Pulmonary artery endothelial cell (primary cell): ENCODE data around the gene OTX1. TPM values are rescaled to one million over a fixed set of nuclear protein-coding genes. Genes with fewer than 3 reads are reported as not detected.

Experiments used
- DNase-seq: peaks from one replicate; pipeline ENCODE4 v3.0.0-alpha.2; 2011; ENCODE audit warnings: low read depth, low spot score
- total RNA-seq: library from RNA; depleted of rRNA; stranded (reverse); fragments of >200 nt; gene quantifications from 2 replicates; pipeline ENCODE4 v1.2.3, GENCODE V29; 2014

The OTX1 gene
- total RNA-seq, 1 donor from 2014 or later = 0.33 TPM

GRCh38 chr2:63046961-63047320 lies 3.7 kb upstream of the OTX1 start:
- no peak for DNase-seq

- no peak for DNase-seq
Measured at GRCh38 chr2:63047321-63048279, 3.0 kb upstream of the OTX1 start.

- DNase-seq = no peak
Measured at GRCh38 chr2:63048367-63049171, 2.1 kb upstream of the OTX1 start.

GRCh38 chr2:63049211-63049969 lies 1.2 kb upstream of the OTX1 start:
- DNase-seq = no peak

GRCh38 chr2:63049970-63050333 lies 678 bp upstream of the OTX1 start:
- no peak for DNase-seq

- DNase-seq = no peak
Measured at GRCh38 chr2:63051042-63051794, 588 bp downstream of the OTX1 start.

- DNase-seq = no peak
Measured at GRCh38 chr2:63051795-63052333, 1.2 kb downstream of the OTX1 start.

GRCh38 chr2:63052411-63053080 lies 1.9 kb downstream of the OTX1 start:
- DNase-seq = no peak

- DNase-seq = no peak
Measured at GRCh38 chr2:63053081-63053888, 2.7 kb downstream of the OTX1 start.

GRCh38 chr2:63053889-63054602 lies 3.4 kb downstream of the OTX1 start:
- no peak for DNase-seq

GRCh38 chr2:63054841-63055225 lies 4.2 kb downstream of the OTX1 start:
- DNase-seq = no peak

- DNase-seq = no peak
Measured at GRCh38 chr2:63055226-63056106, 4.8 kb downstream of the OTX1 start.

GRCh38 chr2:63056107-63057050 lies 5.7 kb downstream of the OTX1 start:
- no peak for DNase-seq

GRCh38 chr2:63057249-63058143 lies 6.9 kb downstream of the OTX1 start:
- DNase-seq = no peak

- DNase-seq = no peak
Measured at GRCh38 chr2:63058144-63058920, 7.7 kb downstream of the OTX1 start.
